ENCODE data around the gene TTC7B. TPM values are rescaled to one million over a fixed set of nuclear protein-coding genes. Genes with fewer than 3 reads are reported as not detected.

The TTC7B gene
- polyA plus RNA-seq, 1 donor (not counting 4 experiments of a cell fraction or from before 2014, with no cell fraction given): 21.4 TPM

DNA sequence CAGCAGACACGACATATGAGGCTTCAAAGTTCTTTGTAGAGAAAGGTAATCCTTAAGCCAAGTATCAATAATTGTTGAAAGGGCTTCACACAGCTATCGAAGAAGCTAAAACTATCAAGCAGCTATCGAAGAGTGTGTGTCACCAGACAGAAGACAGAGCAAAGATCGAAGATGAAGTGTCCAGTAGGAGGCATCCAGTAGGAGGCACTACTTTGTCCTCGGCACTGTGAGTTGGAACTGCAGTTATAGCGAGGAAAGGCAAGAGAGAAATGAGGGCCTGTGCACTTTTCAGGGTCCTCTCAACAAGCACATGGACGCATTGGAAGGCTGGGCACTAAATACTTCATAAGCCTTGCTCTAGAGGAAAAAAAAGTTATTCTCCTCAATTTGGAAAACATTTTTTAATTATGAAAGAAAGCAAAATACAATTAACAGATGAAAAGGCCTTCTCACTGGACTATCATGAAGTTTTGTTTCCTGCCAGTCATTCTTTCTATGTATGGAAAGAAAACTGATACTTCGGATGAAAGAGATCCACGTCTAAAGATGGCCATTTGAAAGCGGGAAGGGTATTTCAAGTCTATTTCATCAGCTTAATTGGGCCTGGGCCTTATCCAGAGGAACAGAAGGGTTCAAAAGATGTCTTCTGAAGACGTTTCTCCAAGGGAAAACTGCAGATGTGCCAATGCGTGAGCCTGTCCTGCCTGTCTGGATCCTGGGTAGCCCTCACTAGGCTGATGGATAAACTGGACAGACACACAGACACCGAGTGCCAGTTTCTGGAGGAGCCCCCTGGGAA, 244.9 kb downstream of the TTC7B start:
- Histone ChIP-seq H3K27me3 (ENCODE audit: control insufficient read depth, extremely low read depth, insufficient read depth, low read length) (no peaks in the 10 kb centered on the region), H3K4me3 (ENCODE audit: control insufficient read depth in 2 of 3, extremely low read depth in 1 of 3, insufficient read depth in 2 of 3, low read depth in 1 of 3, low read length in 3 of 3) (no peak overlapping the region), H3K9me3 (ENCODE audit: control insufficient read depth, low read depth, low read length) (no peaks in the 10 kb centered on the region), H3K27ac (ENCODE audit: control insufficient read depth, insufficient read depth, low read length) (no peak overlapping the region), H3K36me3 (ENCODE audit: control insufficient read depth in 2 of 2, extremely low read depth in 1 of 2, insufficient read depth in 2 of 2, low read length in 2 of 2) (no peaks in the 10 kb centered on the region), H3K9ac (ENCODE audit: control insufficient read depth, extremely low read depth, insufficient read depth, low read length) (no peak overlapping the region), H3K4me2 (ENCODE audit: control insufficient read depth, extremely low read depth, insufficient read depth, low read depth, low read length) (no peak overlapping the region), H2AFZ (ENCODE audit: control insufficient read depth, low read length) (no peak overlapping the region), H3K79me2 (ENCODE audit: control insufficient read depth, insufficient read depth, low read length) (no peaks in the 10 kb centered on the region), H3K4me1 (ENCODE audit: control insufficient read depth, extremely low read depth, insufficient read depth, low read length) (peaks cover 4% of the 10 kb centered on the region), H3K9me1 (ENCODE audit: control insufficient read depth, extremely low read depth, insufficient read depth, low read length) (no peaks in the 10 kb centered on the region), H4K20me1 (ENCODE audit: control insufficient read depth, extremely low read depth, insufficient read depth, low read length) (no peaks in the 10 kb centered on the region)
- no peak for DNase-seq (ENCODE audit: low read depth, low spot score)
- no peak for TF ChIP-seq EZH2 (IDR thresholded peaks at IDR 0.05; ENCODE audit: low read length)
- TF ChIP-seq, protein P1, sequence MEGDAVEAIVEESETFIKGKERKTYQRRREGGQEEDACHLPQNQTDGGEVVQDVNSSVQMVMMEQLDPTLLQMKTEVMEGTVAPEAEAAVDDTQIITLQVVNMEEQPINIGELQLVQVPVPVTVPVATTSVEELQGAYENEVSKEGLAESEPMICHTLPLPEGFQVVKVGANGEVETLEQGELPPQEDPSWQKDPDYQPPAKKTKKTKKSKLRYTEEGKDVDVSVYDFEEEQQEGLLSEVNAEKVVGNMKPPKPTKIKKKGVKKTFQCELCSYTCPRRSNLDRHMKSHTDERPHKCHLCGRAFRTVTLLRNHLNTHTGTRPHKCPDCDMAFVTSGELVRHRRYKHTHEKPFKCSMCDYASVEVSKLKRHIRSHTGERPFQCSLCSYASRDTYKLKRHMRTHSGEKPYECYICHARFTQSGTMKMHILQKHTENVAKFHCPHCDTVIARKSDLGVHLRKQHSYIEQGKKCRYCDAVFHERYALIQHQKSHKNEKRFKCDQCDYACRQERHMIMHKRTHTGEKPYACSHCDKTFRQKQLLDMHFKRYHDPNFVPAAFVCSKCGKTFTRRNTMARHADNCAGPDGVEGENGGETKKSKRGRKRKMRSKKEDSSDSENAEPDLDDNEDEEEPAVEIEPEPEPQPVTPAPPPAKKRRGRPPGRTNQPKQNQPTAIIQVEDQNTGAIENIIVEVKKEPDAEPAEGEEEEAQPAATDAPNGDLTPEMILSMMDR (optimal IDR thresholded peaks at IDR 0.05 in 1 of 3, IDR thresholded peaks at IDR 0.05 in 1 of 3, conservative IDR thresholded peaks at IDR 0.05 in 1 of 3; ENCODE audit: extremely low read depth in 1 of 3, insufficient read depth in 2 of 3, low read length in 3 of 3): no peak
- dilution Hi-C loops (cut with MboI; ENCODE audit: extremely low pct_ligation_motif_present, low sequenced_read_pairs): no loop called here
- no peak for FAIRE-seq

DNA sequence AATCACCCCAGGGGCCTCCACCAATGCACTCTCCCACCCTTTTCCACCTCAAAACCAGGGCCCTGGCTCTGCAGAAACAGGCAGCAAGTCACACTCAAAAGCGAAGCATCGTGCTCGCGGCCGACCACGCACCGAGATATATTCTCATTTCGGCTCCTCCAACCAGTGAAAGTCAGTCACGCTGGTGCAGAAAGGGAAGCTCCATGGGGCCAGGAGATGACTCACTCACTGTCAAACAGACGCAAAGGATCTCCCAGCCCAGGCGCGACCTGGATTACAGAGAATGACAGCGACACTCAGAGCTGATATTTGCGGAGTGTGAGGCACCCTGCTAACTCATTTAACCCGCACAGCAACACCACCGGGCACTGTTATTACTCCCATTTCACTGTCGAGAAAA, 245.8 kb downstream of the TTC7B start:
- Histone ChIP-seq H3K79me2 (ENCODE audit: control insufficient read depth, insufficient read depth, low read length) (no peaks in the 10 kb centered on the region), H3K36me3 (ENCODE audit: control insufficient read depth in 2 of 2, extremely low read depth in 1 of 2, insufficient read depth in 2 of 2, low read length in 2 of 2) (no peaks in the 10 kb centered on the region), H3K4me1 (ENCODE audit: control insufficient read depth, extremely low read depth, insufficient read depth, low read length) (peaks cover 4% of the 10 kb centered on the region), H3K9me1 (ENCODE audit: control insufficient read depth, extremely low read depth, insufficient read depth, low read length) (no peaks in the 10 kb centered on the region), H3K9me3 (ENCODE audit: control insufficient read depth, low read depth, low read length) (no peaks in the 10 kb centered on the region), H2AFZ (ENCODE audit: control insufficient read depth, low read length) (no peak overlapping the region), H3K9ac (ENCODE audit: control insufficient read depth, extremely low read depth, insufficient read depth, low read length) (no peak overlapping the region), H3K4me2 (ENCODE audit: control insufficient read depth, extremely low read depth, insufficient read depth, low read depth, low read length) (no peak overlapping the region), H3K27ac (ENCODE audit: control insufficient read depth, insufficient read depth, low read length) (no peak overlapping the region), H4K20me1 (ENCODE audit: control insufficient read depth, extremely low read depth, insufficient read depth, low read length) (no peaks in the 10 kb centered on the region), H3K4me3 (ENCODE audit: control insufficient read depth in 2 of 3, extremely low read depth in 1 of 3, insufficient read depth in 2 of 3, low read depth in 1 of 3, low read length in 3 of 3) (no peak overlapping the region), H3K27me3 (ENCODE audit: control insufficient read depth, extremely low read depth, insufficient read depth, low read length) (no peaks in the 10 kb centered on the region)
- FAIRE-seq (no peak), DNase-seq (ENCODE audit: low read depth, low spot score) (no peak)
- dilution Hi-C loops (cut with MboI; ENCODE audit: extremely low pct_ligation_motif_present, low sequenced_read_pairs): no loop called here
- TF ChIP-seq, protein P1 (optimal IDR thresholded peaks at IDR 0.05 in 1 of 3, IDR thresholded peaks at IDR 0.05 in 1 of 3, conservative IDR thresholded peaks at IDR 0.05 in 1 of 3; ENCODE audit: extremely low read depth in 1 of 3, insufficient read depth in 2 of 3, low read length in 3 of 3): no peak
- TF ChIP-seq EZH2 (IDR thresholded peaks at IDR 0.05; ENCODE audit: low read length): no peak

Measured in keratinocyte (primary cell).